K562 (cell line): ENCODE measurements around the gene RCN2. TPM values are rescaled to one million over a fixed set of nuclear protein-coding genes. Genes with fewer than 3 reads are reported as not detected.

Source experiments
- ATAC-seq: fragments of 200-7000 bp; cut with Tn5 transposase; 3 replicates; pipeline ENCODE4 v1.9.1; 2020; ENCODE audit warnings: moderate library complexity
- BruUV-seq: library from RNA; stranded (reverse); fragments of 400-500 nt; replicated peaks from 2 replicates; lab custom pipeline; 2021; lab: Mats Ljungman, UMichigan
- CTCF ChIA-PET: fragments of 300-600 bp; formaldehyde crosslinking; extraction: SDS; loops from one replicate; lab custom pipeline; 2021; ENCODE audit warnings: low intra/inter-chr PET ratio; lab: Yijun Ruan, JAX
- POLR2A ChIA-PET: fragments of 300-600, 350-650 bp; sonication (Branson Sonifier 250); formaldehyde crosslinking; extraction: SDS; loops from one replicate; lab custom pipeline; 2021; ENCODE audit warnings: antibody characterized with exemption, inconsistent platforms; lab: Yijun Ruan, JAX
- DNase-seq, 4 experiments: peaks; one replicate each; pipeline versions ENCODE4 v3.0.0 to v3.0.0-alpha.2; 2011 to 2018; ENCODE audit warnings: low spot score in 3 of 4, mixed read lengths in 3 of 4; ENCODE audit errors: extremely low read depth in 1 of 4
- FAIRE-seq: peaks from 2 replicates; lab custom pipeline; 2011; peaks lifted over from hg19 to GRCh38; lab: Jason Lieb, UNC
- H2AFZ ChIP-seq: 2 replicates; pipeline ENCODE4 v1.6.0; 2011; ENCODE audit warnings: low read depth, low read length, control low read depth, inconsistent platforms
- H3K27ac ChIP-seq: fragments of 200-600 bp; 3 replicates; pipeline ENCODE4 v1.8.0; 2011; ENCODE audit warnings: low read depth, mild to moderate bottlenecking, control low read depth, inconsistent platforms, low read length, moderate library complexity, mixed read lengths; ENCODE audit errors: extremely low read depth
- H3K27me3 ChIP-seq, 2 experiments: fragments of 300-600 bp in 1 of 2; 2 replicates in 1 of 2; 3 replicates in 1 of 2; pipeline versions ENCODE4 v1.6.0 to v1.8.0; 2011; ENCODE audit warnings: inconsistent platforms in 2 of 2, low read length in 2 of 2, mild to moderate bottlenecking in 1 of 2, mixed read lengths in 1 of 2, moderate library complexity in 1 of 2; ENCODE audit not compliant: control insufficient read depth in 2 of 2, insufficient read depth in 2 of 2
- H3K36me3 ChIP-seq: fragments of 300-600 bp; 3 replicates; pipeline ENCODE4 v1.8.0; 2011; ENCODE audit warnings: mild to moderate bottlenecking, low read length, inconsistent platforms; ENCODE audit not compliant: control insufficient read depth, insufficient read depth
- H3K4me1 ChIP-seq, 2 experiments: fragments of 200-600 bp in 1 of 2; replicated peaks in 1 of 2; 2 replicates in 1 of 2; 3 replicates in 1 of 2; pipeline versions ENCODE4 v1.5.1 to v1.8.0; 2011; ENCODE audit warnings: inconsistent platforms in 2 of 2, low read length in 2 of 2, mild to moderate bottlenecking in 1 of 2, mixed read lengths in 1 of 2, moderate library complexity in 1 of 2; ENCODE audit not compliant: control insufficient read depth in 2 of 2, insufficient read depth in 2 of 2
- H3K4me2 ChIP-seq: 2 replicates; pipeline ENCODE4 v1.6.1; 2011; ENCODE audit warnings: low read length, control low read depth, inconsistent platforms, mixed read lengths; ENCODE audit not compliant: insufficient read depth
- H3K4me3 ChIP-seq: fragments of 200-600 bp; sonication (generic), shearing (Covaris generic); 2 replicates; pipeline ENCODE4 v1.5.1; 2016; ENCODE audit warnings: control low read depth, inconsistent platforms
- H3K79me2 ChIP-seq: fragments of 200-600 bp; 3 replicates; pipeline ENCODE4 v1.8.0; 2011; ENCODE audit warnings: low read length, inconsistent platforms; ENCODE audit not compliant: control insufficient read depth, insufficient read depth
- H3K9ac ChIP-seq, 2 experiments: 2 replicates each; pipeline versions ENCODE4 v1.6.0 to v1.6.1; 2011; ENCODE audit warnings: low read depth in 2 of 2, low read length in 2 of 2, control low read depth in 1 of 2, inconsistent platforms in 1 of 2, mild to moderate bottlenecking in 1 of 2, mixed read lengths in 1 of 2; ENCODE audit not compliant: insufficient read depth in 1 of 2
- H3K9me1 ChIP-seq: one replicate; pipeline ENCODE4 v1.6.0; 2011; ENCODE audit warnings: inconsistent platforms, mild to moderate bottlenecking, low read length, moderate library complexity; ENCODE audit not compliant: control insufficient read depth, insufficient read depth
- H3K9me3 ChIP-seq: replicated peaks from 2 replicates; pipeline ENCODE4 v1.5.1; 2011; ENCODE audit warnings: low read depth, low read length, inconsistent platforms; ENCODE audit not compliant: control insufficient read depth, insufficient read depth
- H4K20me1 ChIP-seq: replicated peaks from 2 replicates; pipeline ENCODE4 v1.6.1; 2011; ENCODE audit warnings: low read length, inconsistent platforms, mixed read lengths; ENCODE audit not compliant: control insufficient read depth, insufficient read depth
- MLLT1 ChIP-seq, 2 experiments: fragments of 450-650 bp; IDR thresholded peaks; 2 replicates each; pipeline ENCODE4 v1.6.1; 2016
- ZBTB12 ChIP-seq: fragments of 250-450 bp; sonication (Bioruptor Pico); IDR thresholded peaks from 2 replicates; pipeline ENCODE4 v1.4.0; 2020
- ZFP91 ChIP-seq: sonication (generic); formaldehyde crosslinking; IDR thresholded peaks from 2 replicates; pipeline ENCODE4 v1.8.0; 2022; ENCODE audit warnings: mild to moderate bottlenecking, missing genetic modification reagents
- WGBS: fragments of 100-300 bp; shearing (Covaris generic); methylation state at CpG from one replicate; pipeline ENCODE4 v1.1.6; 2016; ENCODE audit warnings: low coverage, mixed read lengths; ENCODE audit not compliant: insufficient coverage; ENCODE audit errors: missing lambda C conversion rate; 5-methylcytosine and 5-hydroxymethylcytosine counted together
- in situ Hi-C: fragments of 300-500 bp; cut with MboI; formaldehyde crosslinking; loops from 4 replicates; pipeline ENCODE4 v1.15.0; 2018; ENCODE audit warnings: inconsistent platforms, mixed read lengths
- intact Hi-C: fragments of 100-400 bp; cut with micrococcal nuclease; formaldehyde crosslinking; loops from 2 replicates; pipeline ENCODE4 v1.14.2; 2022
- polyA plus RNA-seq, 8 experiments: library from polyadenylated mRNA; depleted of rRNA in 4 of 8; stranded (reverse) in 5 of 8; unstranded in 3 of 8; fragments of >200 nt; fragmentation: Nextera tagmentation in 2 of 8; fragmentation: Illumina TruSeq in 1 of 8; extraction: Ambion mirVana in 2 of 8; extraction: Trizol in 1 of 8; gene quantifications; 2 replicates each; pipeline versions ENCODE4 v1.2.1 to v1.2.3, GENCODE V29; 2011 to 2014; ENCODE audit warnings: inconsistent platforms in 1 of 8, missing spikeins in 1 of 8
- total RNA-seq, 7 experiments: library from RNA; depleted of rRNA in 6 of 7; stranded (reverse); fragments of >200 nt in 6 of 7; fragmentation: Illumina TruSeq in 2 of 7; extraction: Trizol in 2 of 7; gene quantifications; 2 replicates each; pipeline versions ENCODE4 v1.2.1 to v1.2.3, GENCODE V29; 2011 to 2021; ENCODE audit warnings: low replicate concordance in 1 of 7

RCN2 gene
- total and polyA plus RNA-seq, 9 of the 15 experiments (the other 6 are each of a cell fraction or from before 2014, with no cell fraction given), result 20.9 to 63.6 (median 52.8) TPM

GRCh38 chr15:76912430-76912829, 19.1 kb upstream of the RCN2 start:
- peaks cover 20 to 27% of the 10 kb centered on the region in 2 experiments for H3K27me3 ChIP-seq
- CTCF ChIA-PET, result no interaction called here
- no peak overlapping the region for H3K4me2 ChIP-seq
- no peaks in the 10 kb centered on the region for H3K79me2 ChIP-seq
- no peak overlapping the region for H3K9ac ChIP-seq
- POLR2A ChIA-PET, result no interaction called here
- peaks cover 0 to 4% of the 10 kb centered on the region in 2 experiments; a peak in 1 of 5 replicates for H3K4me1 ChIP-seq
- in situ Hi-C loops (no loop called here), intact Hi-C loops (no loop called here)
- H3K9me3 ChIP-seq, result no peaks in the 10 kb centered on the region
- no peak for FAIRE-seq
- no peaks in the 10 kb centered on the region for H3K9me1 ChIP-seq
- TF ChIP-seq ZFP91 (no peak), ZBTB12 (CRISPR knock-in tag) (no peak), MLLT1 (IDR thresholded peaks at IDR 0.05) (no peak)
- H4K20me1 ChIP-seq, result no peaks in the 10 kb centered on the region
- H2AFZ ChIP-seq, result no peak overlapping the region
- no TSS peak for BruUV-seq
- no peak for ATAC-seq
- no peak overlapping the region for H3K27ac ChIP-seq
- 26% methylated on average over 4 of the region's 4 CpGs for WGBS
- H3K36me3 ChIP-seq, result no peaks in the 10 kb centered on the region
- no peak for DNase-seq
- H3K4me3 ChIP-seq, result no peak overlapping the region
